Breast epithelium (tissue), 4 donors: ENCODE data around the gene SSRP1. TPM values are rescaled to one million over a fixed set of nuclear protein-coding genes. Genes with fewer than 3 reads are reported as not detected.

ENCODE experiments used
- DNase-seq, 2 donors: peaks; one replicate each; pipeline ENCODE4 v3.0.0-alpha.2; 2019; ENCODE audit warnings: low spot score in 2 of 2
- H3K27ac ChIP-seq, 2 donors: fragments of 200-600 bp; sonication (generic) in 1 of 2; one replicate each; pipeline ENCODE4 v1.5.1; 2016 to 2019; ENCODE audit warnings: mild to moderate bottlenecking in 1 of 2
- H3K27me3 ChIP-seq, 2 donors: fragments of 200-600 bp; sonication (generic) in 1 of 2; one replicate each; pipeline versions ENCODE4 v1.5.1 to v1.6.0; 2017 to 2019; ENCODE audit warnings: control low read depth in 1 of 2, mild to moderate bottlenecking in 1 of 2
- H3K36me3 ChIP-seq: fragments of 200-600 bp; one replicate; pipeline ENCODE4 v1.5.1; 2019
- H3K4me1 ChIP-seq, 2 donors: fragments of 200-600 bp; sonication (generic); one replicate each; pipeline ENCODE4 v1.5.1; 2016 to 2019; ENCODE audit warnings: control low read depth in 1 of 2
- H3K4me3 ChIP-seq, 3 donors: fragments of 200-600 bp; sonication (generic); 1 replicate in 2 of 3; 2 replicates in 1 of 3; pipeline ENCODE4 v1.5.1; 2016 to 2019; ENCODE audit warnings: mild to moderate bottlenecking in 3 of 3, moderate library complexity in 2 of 3
- H3K9me3 ChIP-seq, 2 donors: fragments of 200-600 bp; sonication (generic) in 1 of 2; one replicate each; pipeline ENCODE4 v1.5.1; 2016 to 2019; ENCODE audit warnings: control low read depth in 1 of 2
- POLR2A ChIP-seq: fragments of 450-650 bp; IDR thresholded peaks from one replicate; pipeline ENCODE4 v1.6.1; 2016; ENCODE audit warnings: antibody characterized with exemption, mild to moderate bottlenecking, moderate library complexity
- POLR2AphosphoS5 ChIP-seq, 3 donors: sonication (generic); formaldehyde crosslinking; IDR thresholded peaks; one replicate each; pipeline ENCODE4 v1.6.1; 2017; ENCODE audit warnings: antibody characterized with exemption in 3 of 3
- intact Hi-C: fragments of 100-400 bp; cut with DNase I; formaldehyde crosslinking; loops from one replicate; pipeline ENCODE4 v1.15.1; 2023; ENCODE audit warnings: low total_unique reads
- total RNA-seq, 3 donors: library from RNA; depleted of rRNA; stranded (reverse); fragments of >200 nt; gene quantifications; one replicate each; pipeline ENCODE4 v1.1.0, GENCODE V29; 2016
- TF ChIP-seq, protein P1 (sequence below), 3 donors: fragments of 450-650 bp; IDR thresholded peaks; one replicate each; pipeline ENCODE4 v1.5.1; 2016 to 2017; ENCODE audit warnings: antibody characterized with exemption in 3 of 3, mild to moderate bottlenecking in 3 of 3, moderate library complexity in 3 of 3

SSRP1 gene, protein sequence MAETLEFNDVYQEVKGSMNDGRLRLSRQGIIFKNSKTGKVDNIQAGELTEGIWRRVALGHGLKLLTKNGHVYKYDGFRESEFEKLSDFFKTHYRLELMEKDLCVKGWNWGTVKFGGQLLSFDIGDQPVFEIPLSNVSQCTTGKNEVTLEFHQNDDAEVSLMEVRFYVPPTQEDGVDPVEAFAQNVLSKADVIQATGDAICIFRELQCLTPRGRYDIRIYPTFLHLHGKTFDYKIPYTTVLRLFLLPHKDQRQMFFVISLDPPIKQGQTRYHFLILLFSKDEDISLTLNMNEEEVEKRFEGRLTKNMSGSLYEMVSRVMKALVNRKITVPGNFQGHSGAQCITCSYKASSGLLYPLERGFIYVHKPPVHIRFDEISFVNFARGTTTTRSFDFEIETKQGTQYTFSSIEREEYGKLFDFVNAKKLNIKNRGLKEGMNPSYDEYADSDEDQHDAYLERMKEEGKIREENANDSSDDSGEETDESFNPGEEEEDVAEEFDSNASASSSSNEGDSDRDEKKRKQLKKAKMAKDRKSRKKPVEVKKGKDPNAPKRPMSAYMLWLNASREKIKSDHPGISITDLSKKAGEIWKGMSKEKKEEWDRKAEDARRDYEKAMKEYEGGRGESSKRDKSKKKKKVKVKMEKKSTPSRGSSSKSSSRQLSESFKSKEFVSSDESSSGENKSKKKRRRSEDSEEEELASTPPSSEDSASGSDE
- total RNA-seq, result 10 to 100 TPM; 60.0 to 83.9 (median 76.5) TPM

- no peaks in the 10 kb centered on the region for H3K9me3 ChIP-seq
- H3K36me3 ChIP-seq, result peaks cover 11% of the 10 kb centered on the region
- peak within 1 kb of the TSS; percentile 94 to 96 for H3K27ac ChIP-seq
- no peaks in the 10 kb centered on the region for H3K27me3 ChIP-seq
- intact Hi-C loops, result no loop called here
- H3K4me3 ChIP-seq, result peak within 1 kb of the TSS; percentile 88 to 93 (median 91)
- TF ChIP-seq, protein P1, sequence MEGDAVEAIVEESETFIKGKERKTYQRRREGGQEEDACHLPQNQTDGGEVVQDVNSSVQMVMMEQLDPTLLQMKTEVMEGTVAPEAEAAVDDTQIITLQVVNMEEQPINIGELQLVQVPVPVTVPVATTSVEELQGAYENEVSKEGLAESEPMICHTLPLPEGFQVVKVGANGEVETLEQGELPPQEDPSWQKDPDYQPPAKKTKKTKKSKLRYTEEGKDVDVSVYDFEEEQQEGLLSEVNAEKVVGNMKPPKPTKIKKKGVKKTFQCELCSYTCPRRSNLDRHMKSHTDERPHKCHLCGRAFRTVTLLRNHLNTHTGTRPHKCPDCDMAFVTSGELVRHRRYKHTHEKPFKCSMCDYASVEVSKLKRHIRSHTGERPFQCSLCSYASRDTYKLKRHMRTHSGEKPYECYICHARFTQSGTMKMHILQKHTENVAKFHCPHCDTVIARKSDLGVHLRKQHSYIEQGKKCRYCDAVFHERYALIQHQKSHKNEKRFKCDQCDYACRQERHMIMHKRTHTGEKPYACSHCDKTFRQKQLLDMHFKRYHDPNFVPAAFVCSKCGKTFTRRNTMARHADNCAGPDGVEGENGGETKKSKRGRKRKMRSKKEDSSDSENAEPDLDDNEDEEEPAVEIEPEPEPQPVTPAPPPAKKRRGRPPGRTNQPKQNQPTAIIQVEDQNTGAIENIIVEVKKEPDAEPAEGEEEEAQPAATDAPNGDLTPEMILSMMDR (IDR thresholded peaks at IDR 0.05), result no peak
- peak in 2 of 3 donors; percentile 22 to 62 for TF ChIP-seq POLR2AphosphoS5 (IDR thresholded peaks at IDR 0.05)
- DNase-seq, result peak; percentile 80 to 83
- peaks cover 0 to 4% of the 10 kb centered on the region in 2 donors for H3K4me1 ChIP-seq
Measured at GRCh38 chr11:57335343-57336110, at the start of gene SSRP1. Gene SSRP1 (minus strand): TSS chr11:57335892. CDS start chr11:57335121, 771 bp downstream.

GRCh38 chr11:57380975-57381374 lies 45.3 kb upstream of the SSRP1 start, which contains the start of gene PRG3:
Gene PRG3 (minus strand): TSS chr11:57381150. CDS start chr11:57380708, 442 bp downstream.
- Histone ChIP-seq H3K4me3 (no peak within 1 kb of the TSS), H3K9me3 (no peaks in the 10 kb centered on the region), H3K27ac (no peak within 1 kb of the TSS), H3K4me1 (no peaks in the 10 kb centered on the region), H3K27me3 (peaks cover 0 to 9% of the 10 kb centered on the region in 2 donors), H3K36me3 (no peaks in the 10 kb centered on the region)
- TF ChIP-seq, protein P1 (IDR thresholded peaks at IDR 0.05), result no peak
- TF ChIP-seq POLR2A, result no peak
- TF ChIP-seq POLR2AphosphoS5 (IDR thresholded peaks at IDR 0.05), result no peak
- no peak for DNase-seq
- intact Hi-C loops, result no loop called here

GRCh38 chr11:57379732-57380131 lies 44.0 kb upstream of the SSRP1 start:
- Histone ChIP-seq H3K4me3 (no peak overlapping the region), H3K27ac (no peak overlapping the region), H3K9me3 (no peaks in the 10 kb centered on the region), H3K36me3 (no peaks in the 10 kb centered on the region), H3K4me1 (no peaks in the 10 kb centered on the region), H3K27me3 (peaks cover 0 to 9% of the 10 kb centered on the region in 2 donors)
- no peak for DNase-seq
- TF ChIP-seq POLR2AphosphoS5 (IDR thresholded peaks at IDR 0.05) (no peak), POLR2A (no peak)
- TF ChIP-seq, protein P1 (IDR thresholded peaks at IDR 0.05), result no peak
- intact Hi-C loops, result no loop called here

DNA sequence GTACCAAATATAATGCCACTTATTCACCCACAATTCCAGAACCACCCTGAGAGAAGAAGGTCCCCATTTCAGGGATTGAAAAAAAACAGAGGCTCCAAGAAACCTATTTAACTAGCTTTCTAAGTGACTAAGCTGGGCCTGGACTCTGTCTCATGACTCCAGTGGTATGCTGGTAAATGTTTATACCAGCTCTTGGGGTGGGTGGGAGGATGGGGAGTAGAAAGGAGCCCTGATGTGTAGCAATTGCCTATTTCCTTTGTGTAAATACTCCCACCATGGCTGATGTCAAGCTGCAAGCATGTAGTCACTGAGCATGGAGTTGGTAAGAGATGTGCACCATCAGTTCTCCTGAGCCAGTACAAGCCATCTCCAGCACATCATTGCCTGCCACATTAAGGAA lies 42.5 kb upstream of the SSRP1 start:
- intact Hi-C loops, result no loop called here

GRCh38 chr11:57377107-57377506 lies 41.4 kb upstream of the SSRP1 start:
- no peak overlapping the region for H3K27ac ChIP-seq
- intact Hi-C loops, result no loop called here
- H3K9me3 ChIP-seq, result no peaks in the 10 kb centered on the region
- H3K27me3 ChIP-seq, result peaks cover 0 to 9% of the 10 kb centered on the region in 2 donors
- TF ChIP-seq POLR2AphosphoS5 (IDR thresholded peaks at IDR 0.05) (no peak), POLR2A (no peak)
- TF ChIP-seq, protein P1 (IDR thresholded peaks at IDR 0.05), result no peak
- H3K4me1 ChIP-seq, result no peaks in the 10 kb centered on the region
- no peaks in the 10 kb centered on the region for H3K36me3 ChIP-seq
- no peak overlapping the region for H3K4me3 ChIP-seq
- no peak for DNase-seq

More for the DNA sequence above, 42.5 kb upstream of the SSRP1 start:
- DNase-seq, result no peak
- TF ChIP-seq POLR2AphosphoS5 (IDR thresholded peaks at IDR 0.05), result no peak
- Histone ChIP-seq H3K9me3 (no peaks in the 10 kb centered on the region), H3K4me1 (no peaks in the 10 kb centered on the region), H3K27ac (no peak overlapping the region), H3K27me3 (peaks cover 0 to 9% of the 10 kb centered on the region in 2 donors), H3K36me3 (no peaks in the 10 kb centered on the region), H3K4me3 (no peak overlapping the region)
